Activated naive CD4-positive, alpha-beta T cell (primary cell): ENCODE measurements around the gene RBL2.
"Not testable (repeated sequence)": the region's sequence is repeated elsewhere in the genome, so short reads cannot be mapped to it uniquely, and the experiment has no call there.

Experiments used
- DNase-seq, 4 experiments: peaks; one replicate each; lab custom pipeline; 2025; lab: John Stamatoyannopoulos, UW

The RBL2 gene, protein sequence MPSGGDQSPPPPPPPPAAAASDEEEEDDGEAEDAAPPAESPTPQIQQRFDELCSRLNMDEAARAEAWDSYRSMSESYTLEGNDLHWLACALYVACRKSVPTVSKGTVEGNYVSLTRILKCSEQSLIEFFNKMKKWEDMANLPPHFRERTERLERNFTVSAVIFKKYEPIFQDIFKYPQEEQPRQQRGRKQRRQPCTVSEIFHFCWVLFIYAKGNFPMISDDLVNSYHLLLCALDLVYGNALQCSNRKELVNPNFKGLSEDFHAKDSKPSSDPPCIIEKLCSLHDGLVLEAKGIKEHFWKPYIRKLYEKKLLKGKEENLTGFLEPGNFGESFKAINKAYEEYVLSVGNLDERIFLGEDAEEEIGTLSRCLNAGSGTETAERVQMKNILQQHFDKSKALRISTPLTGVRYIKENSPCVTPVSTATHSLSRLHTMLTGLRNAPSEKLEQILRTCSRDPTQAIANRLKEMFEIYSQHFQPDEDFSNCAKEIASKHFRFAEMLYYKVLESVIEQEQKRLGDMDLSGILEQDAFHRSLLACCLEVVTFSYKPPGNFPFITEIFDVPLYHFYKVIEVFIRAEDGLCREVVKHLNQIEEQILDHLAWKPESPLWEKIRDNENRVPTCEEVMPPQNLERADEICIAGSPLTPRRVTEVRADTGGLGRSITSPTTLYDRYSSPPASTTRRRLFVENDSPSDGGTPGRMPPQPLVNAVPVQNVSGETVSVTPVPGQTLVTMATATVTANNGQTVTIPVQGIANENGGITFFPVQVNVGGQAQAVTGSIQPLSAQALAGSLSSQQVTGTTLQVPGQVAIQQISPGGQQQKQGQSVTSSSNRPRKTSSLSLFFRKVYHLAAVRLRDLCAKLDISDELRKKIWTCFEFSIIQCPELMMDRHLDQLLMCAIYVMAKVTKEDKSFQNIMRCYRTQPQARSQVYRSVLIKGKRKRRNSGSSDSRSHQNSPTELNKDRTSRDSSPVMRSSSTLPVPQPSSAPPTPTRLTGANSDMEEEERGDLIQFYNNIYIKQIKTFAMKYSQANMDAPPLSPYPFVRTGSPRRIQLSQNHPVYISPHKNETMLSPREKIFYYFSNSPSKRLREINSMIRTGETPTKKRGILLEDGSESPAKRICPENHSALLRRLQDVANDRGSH

DNA sequence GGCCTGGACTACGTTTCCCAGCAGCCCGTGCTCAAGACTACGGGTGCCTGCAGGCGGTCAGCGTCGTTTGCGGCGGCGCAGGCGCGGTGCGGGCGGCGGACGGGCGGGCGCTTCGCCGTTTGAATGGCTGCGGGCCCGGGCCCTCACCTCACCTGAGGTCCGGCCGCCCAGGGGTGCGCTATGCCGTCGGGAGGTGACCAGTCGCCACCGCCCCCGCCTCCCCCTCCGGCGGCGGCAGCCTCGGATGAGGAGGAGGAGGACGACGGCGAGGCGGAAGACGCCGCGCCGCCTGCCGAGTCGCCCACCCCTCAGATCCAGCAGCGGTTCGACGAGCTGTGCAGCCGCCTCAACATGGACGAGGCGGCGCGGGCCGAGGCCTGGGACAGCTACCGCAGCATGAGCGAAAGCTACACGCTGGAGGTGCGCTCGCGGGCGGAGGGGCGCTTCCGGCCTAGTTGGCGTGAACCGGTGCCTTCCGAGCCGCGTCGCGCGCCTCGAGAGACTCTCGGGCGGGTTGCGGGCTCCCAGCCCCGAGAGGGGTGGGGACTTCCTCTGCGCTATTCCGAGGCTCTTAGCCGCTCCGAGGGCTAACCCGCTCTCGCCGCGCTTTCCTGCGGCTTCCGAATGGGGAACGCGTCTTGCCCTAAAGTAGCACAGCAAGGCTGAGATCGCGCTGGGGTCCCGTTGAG, at the start of gene RBL2:
Gene RBL2 (plus strand): TSS at position 95 of the 689 bp plus-strand sequence. CDS start 86 bp downstream, at position 181.
- peak; percentile 47 to 72 (median 59) for DNase-seq

DNA sequence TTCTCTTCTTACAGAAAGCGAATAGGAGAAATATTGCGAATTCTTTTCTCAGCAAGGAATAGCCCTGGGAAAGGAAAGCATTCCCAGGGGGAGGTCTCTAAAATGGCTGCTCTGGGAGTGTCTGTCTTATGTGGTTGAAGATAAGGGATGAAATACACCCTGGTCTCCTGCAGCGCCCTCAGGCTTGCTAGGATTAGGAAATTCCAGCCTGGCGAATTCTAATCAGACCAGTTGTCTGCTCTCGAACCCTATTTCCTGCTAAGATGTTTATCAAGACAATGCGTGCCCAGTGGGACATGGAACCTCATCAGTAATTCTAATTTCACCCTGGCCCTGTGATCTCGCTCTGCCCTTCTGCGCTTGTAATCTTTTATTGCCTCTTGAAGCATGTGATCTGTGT, 49.7 kb upstream of the RBL2 start:
- not testable (repeated sequence) for DNase-seq

DNA sequence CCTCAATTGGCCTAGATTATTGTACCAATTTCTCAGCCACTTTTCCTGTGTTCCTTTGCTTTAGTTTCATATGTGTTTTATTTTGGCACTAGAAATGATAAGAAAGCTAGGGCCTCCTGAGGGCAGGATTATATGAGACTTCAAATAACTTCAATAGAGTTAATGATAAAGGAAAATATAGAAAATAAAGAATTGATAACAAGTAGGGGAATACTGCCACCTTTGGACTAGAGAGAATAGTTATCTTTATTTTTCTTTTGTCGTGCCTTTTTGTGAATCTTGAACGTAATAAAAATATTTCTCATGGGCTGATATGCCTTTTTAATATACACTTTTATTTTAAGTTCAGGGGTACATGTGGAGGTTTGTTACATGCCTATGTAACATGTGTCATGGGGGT, 29.3 kb upstream of the RBL2 start:
- no peak for DNase-seq

DNA sequence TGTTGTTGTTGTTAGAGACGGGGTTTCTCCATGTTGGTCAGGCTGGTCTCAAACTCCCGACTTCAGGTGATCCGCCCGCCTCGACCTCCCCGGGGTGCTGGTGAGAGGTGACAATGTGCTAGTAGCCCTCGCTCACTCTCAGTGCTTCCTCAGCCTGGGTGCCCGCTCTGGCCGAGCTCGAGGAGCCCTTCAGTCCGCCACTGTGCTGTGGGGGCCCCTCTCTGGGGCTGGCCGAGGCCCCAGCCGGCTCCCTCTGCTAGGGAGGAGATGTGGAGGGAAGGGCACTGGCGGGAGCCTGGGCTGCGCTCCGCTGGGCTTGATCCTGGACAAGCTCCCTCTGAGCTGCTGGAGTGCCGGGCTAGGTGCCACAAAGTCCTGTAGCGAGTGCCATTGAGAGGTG, 21.7 kb upstream of the RBL2 start:
- DNase-seq: no peak

DNA sequence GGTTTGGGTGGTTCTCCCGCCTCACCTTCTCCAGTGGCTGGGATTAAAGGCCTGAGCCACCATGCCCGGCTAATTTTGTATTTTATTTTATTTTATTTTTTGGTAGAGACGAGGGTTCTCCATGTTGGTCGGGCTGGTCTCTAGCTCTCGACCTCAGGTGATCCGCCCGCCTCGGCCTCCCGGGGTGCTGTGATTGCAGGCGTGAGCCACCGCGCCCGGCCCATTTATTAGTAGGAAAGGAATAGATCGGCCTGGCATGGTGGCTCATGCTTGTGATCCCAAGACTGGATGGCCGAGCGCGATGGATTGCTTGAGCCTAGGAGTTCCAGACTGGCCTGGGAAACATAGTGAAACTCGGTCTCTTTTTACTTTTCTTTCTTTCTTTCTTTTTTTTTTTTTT, 20.4 kb upstream of the RBL2 start:
- DNase-seq: no peak

DNA sequence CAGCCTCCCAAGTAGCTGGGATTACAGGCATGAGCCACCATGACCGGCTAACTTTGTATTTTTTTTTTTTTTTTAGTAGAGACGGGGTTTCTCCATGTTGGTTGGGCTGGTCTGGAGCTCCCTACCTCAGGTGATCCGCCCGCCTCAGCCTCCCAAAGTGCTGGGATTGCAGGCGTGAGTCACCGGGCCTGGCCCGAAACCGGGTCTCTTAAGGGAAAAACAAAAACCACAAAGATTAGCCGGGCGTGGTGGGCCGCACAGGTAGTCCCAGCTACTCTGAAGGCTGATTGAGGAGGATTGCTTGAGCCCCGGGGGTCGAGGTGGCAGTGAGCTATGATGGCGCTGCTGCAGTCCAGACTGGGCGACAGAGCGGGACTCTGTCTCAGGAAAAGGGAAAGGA, 19.9 kb upstream of the RBL2 start:
- DNase-seq: no peak

DNA sequence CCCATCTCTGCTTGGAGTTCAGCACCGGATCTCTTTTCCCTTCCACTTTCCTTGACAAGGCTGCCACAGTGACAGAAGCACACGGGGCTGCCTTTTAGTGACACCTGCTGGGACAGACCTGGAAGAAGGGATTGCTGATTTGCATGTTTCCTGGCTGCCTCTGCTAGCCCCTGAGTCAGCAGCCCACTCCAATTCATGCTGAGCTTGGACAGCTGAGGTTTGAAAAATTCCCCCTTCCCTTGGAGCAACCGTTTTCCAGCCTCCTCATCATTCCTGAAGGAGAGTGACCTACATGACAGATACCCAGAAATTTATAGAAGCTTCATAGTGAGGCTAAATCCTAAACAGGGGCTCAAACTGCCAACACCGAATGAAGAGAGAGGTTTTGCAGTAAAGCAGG, 18.8 kb upstream of the RBL2 start:
- DNase-seq: no peak

DNA sequence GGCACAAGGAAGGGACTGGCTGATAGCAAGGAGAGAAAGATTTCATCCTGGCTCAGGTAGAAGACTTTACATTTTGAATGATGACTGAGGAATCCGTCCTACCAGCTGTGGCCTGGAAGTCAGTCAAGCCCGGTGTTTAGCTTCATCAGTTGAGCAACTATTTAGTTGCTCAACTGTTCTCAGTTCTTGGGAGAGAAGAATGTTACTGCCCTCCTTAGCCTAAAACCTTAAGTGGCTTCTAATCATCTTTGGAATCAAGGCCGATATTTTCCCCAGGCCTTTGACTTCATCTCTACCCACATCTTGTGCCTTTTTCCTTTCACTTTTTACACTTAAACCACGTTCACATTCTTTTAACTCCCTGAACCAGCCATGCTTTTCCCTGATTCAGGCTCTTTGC, 17.3 kb upstream of the RBL2 start:
- DNase-seq: no peak

DNA sequence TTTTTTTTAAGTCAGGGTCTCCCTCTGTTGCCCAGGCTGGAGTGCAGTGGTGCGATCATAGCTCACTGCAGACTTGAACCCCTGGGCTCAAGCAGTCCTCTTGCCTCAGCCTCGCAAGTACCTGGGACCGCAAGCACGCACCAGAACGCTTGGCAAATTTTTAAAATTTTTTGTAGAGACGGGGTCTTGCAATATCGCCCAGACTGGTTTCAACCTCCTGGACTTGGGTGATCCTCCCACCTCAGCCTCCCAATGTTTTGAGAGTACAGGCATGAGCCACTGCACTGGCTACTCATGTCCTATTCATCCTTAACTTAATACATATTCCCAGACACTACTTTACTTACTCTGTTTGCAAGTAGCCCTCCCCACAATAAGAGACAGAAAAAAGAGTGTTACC, 16.3 kb upstream of the RBL2 start:
- DNase-seq: no peak

DNA sequence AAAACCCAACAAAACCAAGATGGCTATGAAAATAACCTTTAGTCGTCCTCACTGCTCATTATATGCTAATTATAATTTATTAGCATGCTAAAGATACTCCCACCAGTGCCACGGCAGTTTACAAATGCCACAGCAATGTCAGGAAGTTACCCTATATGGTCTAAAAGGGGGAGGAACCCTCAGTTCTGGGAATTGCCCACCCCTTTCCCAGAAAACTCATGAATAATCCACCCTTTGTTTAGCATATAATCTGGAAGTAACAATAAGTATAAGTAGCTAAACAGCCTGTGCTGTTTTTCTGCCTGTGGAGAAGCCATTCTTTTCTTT, 14.9 kb upstream of the RBL2 start:
- DNase-seq: not testable (repeated sequence)

DNA sequence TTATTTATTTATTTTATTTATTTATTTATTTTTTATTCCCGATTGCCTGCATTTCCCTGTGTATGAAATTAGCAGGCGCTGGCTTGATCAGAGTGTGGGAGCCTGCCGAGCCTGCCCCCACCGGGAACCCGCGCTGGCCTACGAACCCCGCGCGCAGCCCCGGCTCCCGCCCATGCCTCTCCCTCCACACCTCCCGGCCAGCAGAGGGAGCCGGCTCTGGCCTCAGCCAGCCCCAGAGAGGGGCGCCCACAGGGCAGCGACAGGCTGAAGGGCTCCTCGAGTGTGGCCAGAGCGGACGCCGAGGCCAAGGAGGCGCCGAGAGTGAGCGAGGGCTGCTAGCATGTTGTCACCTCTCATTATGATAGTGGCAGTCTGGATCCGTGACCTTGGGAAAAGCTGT, 13.0 kb upstream of the RBL2 start:
- DNase-seq: no peak

DNA sequence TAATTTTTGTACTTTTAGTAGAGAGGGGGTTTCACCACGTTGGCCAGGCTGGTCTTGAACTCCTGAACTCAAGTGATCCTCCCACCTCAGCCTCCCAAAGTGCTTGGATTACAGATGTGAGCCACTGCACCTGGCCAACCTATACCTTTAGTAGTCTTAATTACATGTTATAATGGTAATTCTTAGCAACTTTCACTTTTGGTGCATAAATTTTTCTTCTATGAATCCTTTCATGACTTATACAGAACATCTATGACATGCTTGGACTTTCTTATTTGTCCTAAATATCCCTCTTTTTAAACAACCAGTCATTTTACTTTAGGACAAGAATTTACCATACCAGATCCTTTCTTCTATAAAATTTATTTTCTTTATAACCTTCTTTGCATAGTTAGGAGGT, 10.3 kb upstream of the RBL2 start:
- DNase-seq: not testable (repeated sequence)

DNA sequence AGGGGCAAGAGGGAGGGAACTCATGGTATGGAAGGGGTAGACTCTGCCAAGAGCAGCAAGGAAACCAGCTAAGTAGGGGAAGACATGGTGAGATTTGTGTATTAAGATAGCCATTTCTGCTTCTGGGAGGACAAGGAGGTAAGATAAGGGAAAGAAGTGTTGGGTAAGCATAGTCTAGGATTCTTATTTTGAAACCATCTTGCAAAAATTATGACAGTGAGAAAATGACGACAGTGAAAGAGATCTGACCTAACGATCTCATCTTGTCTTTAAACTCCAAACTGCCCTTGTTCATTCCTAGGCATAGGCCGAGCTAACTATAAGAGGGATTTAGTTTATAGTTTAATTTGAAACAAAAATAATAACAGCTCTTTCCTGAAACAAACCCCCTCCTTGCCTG, 5.6 kb upstream of the RBL2 start:
- DNase-seq: no peak

DNA sequence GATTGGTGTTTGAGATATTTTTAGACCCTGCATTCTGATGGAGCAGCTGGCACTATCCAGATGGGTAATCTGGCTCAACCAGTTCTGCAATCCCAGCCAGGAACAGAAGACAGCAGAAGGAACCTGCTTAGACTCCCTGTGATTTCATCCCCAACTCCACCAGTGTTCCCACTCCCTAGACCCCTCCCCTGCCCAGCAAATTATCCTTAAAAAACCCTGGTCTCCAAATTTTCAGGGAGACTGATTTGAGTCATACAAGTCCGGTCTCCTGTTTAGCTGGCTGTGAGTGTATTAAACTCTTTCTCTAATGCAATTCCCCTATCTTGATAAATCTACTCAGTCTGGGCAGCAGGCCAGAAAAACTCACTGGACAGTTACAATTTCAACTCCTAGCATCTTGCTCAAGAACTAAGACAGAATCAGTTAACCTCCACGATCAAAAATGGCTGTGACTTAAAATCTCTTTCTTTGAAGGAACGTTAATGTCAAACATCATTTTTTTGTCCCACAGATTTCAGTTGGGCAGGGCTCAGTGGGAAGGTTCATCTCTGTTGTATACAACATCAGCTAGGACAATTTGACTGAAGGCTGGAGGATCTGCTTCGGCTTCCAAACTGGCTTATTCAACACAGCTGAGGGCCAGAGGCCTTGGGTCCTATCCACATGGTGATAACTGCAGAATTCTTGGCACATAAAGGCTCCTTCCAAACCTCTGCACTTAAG, 4.9 kb upstream of the RBL2 start:
- DNase-seq: no peak

DNA sequence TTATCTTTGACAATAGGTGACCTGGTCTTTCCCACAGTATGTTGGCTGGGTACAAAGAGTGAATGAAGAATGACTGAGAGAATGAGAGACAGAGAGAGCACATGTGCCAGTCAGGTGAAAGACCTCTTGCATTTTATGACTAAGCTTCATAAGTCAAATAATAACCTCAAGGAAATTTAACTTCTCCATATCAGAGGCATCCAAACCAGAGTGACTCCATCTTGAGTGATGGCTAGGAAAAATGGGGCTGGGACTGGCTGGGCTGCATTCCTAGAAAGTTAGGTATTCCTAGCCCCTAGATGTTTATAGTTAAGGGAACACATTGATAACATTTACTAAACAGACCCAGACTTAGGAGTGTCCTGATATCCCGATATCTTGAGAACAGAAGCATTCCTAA, 3.9 kb upstream of the RBL2 start:
- DNase-seq: no peak

DNA sequence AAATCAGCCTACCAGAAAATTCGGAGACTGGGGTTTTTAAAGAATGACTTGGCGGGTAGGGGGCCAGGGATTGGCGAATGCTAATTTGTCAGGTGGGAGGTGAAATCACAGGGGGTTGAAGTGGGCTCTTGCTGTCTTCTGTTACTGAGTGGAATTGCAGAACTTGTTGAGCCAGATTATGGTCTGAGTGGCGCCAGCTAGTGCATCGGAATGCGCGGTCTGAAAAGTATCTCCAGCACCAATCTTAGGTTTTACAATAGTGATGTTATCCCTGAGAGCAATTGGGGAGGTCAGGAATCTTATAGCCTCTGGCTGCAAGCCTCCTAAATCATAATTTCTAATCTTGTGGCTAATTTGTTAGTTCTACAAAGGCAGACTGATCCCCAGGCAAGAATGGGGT, 762 bp upstream of the RBL2 start:
- no peak for DNase-seq

DNA sequence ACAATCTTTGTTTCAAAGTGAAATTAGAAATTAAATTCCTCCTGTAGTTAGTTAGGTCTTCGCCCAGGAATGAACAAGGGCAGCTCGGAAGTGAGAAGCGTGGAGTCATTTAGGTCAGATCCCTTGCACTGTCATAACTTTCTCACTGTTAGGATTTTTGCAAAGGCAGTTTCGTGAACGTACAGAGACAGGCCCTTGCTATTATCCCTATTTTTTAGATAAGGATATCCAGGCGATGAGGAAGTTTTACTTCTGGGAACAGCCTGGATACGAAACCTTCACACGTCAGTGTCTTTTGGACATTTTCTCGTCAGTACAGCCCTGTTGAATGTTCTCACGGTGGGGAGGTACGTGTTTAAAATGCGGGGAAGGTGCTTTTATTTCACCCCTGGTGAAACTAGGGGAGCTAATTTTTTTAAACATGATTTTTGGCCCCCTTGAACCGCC, 318 bp upstream of the RBL2 start:
- DNase-seq: no peak

DNA sequence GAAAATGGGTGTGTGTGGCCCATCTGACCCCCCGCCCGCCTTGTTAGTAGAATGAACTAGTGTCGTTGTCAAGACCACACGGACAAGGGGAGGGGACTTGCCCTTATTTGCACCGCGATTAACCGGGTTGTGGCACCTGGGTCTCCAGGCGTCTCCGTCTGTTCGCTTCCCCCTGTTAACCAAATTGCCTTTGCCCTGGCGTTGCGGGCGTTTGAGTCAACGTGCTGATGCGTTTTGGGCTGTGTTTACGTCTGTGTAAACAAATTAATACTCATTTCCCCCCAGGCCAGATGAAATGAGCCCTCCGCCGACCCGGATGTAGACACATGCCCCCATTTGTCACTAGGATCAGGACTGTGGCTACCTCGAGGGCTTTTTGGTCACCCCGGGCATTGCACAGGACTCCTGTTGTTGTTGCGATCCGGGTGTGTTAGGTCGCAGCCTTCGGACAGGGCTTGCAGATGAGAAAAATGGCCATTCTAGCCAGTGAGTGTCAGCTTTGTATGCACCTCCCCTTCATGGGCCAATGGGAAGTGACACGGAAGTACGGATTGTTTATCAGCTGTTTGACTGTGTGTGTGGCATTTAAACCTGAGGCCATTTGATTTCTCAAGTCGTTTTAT, 906 bp downstream of the RBL2 start:
- peak in 3 of 4 experiments; percentile 40 to 54 (median 42) for DNase-seq

DNA sequence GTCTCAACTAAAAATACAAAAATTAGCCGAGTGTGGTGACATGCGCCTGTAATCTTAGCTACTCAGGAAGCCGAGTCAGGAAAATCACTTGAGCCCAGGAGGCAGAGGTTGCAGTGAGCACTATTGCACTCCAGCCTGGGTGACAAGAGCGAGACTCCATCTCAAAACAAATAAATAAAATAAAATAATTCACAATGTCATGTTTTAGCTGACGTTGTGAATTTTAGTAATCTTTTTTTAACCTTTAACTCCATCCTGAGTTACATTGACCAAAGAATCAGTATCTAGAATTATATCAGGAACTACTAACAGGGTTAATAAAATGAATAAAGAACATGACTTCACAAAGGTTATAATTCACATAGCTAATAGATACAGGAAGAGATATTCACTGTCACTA, 5.9 kb downstream of the RBL2 start:
- no peak for DNase-seq

DNA sequence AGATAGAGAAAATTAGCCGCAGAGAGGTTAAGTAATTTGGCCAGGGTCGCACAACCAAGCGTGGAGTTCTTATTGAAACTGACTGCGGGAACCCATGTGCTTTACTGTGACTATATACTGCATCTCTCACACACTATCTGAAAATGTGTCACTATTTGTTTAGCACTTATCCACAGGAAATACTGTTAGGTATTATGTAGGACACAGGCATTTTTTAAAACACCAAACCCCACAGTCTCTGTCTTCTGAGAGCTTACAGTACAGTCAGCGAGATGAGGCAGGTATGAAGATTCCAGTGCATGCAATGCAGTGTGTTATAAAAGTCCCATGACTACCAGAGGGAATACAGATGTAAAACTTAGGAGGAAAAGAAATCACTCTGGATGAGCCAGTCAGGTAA, 11.3 kb downstream of the RBL2 start:
- DNase-seq: no peak

DNA sequence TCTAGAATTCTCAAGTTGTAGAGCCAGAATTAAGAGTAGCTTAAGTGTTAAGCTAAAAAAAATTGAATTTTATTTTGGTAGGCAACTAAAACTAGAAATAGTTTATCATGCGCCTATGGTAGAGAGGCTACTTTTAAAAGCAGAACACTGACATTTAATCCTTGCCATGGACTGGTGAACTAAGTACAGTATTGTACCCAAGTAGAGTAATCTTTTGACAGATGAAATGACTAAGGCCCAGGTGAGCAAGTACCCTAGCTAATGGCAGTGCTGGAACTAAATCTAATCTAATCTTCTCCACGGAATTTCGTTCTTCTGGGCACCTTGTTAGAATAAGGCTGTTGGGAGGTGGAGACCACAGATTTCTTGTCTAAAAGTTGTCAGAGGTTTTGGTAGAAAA, 11.8 kb downstream of the RBL2 start:
- DNase-seq: no peak
